ENCODE results near the gene PRKAG2. TPM values are rescaled to one million over a fixed set of nuclear protein-coding genes. Genes with fewer than 3 reads are reported as not detected.

The PRKAG2 gene
- total RNA-seq, 1 experiment from 2014 or later, result 23.9 TPM

GRCh38 chr7:151724250-151724915, 152.5 kb downstream of the PRKAG2 start:
- Histone ChIP-seq H3K9me3 (ENCODE audit: low read length) (no peaks in the 10 kb centered on the region), H3F3A (ENCODE audit: low read length, unreplicated experiment) (no peaks in the 10 kb centered on the region), H4K20me1 (ENCODE audit: low read length) (no peaks in the 10 kb centered on the region), H3K9me2 (replicated peaks; ENCODE audit: low read length) (no peaks in the 10 kb centered on the region), H3K4me2 (ENCODE audit: low read length) (no peak overlapping the region), H3K4me1 (ENCODE audit: insufficient read depth, low read length) (peaks cover 16% of the 10 kb centered on the region), H3K4me3 (ENCODE audit: low read length) (no peak overlapping the region), H3K79me2 (ENCODE audit: low read length) (no peaks in the 10 kb centered on the region), H3K27me3 (ENCODE audit: low read length) (no peaks in the 10 kb centered on the region), H3K27ac (ENCODE audit: low read length) (no peak overlapping the region), H3K9ac (ENCODE audit: low read length) (no peak overlapping the region), H3K36me3 (ENCODE audit: low read depth, low read length) (no peaks in the 10 kb centered on the region), H2AFZ (ENCODE audit: low read length) (no peak overlapping the region)
- ChIA-PET CTCF (no interaction called here), POLR2A (ENCODE audit: unreplicated experiment) (interaction anchor here (0.6 kb wide), 1 partner anchor 28 kb away, joined by 3 read pairs; no protein-coding TSS in a partner anchor)
- no peak for DNase-seq
- no TSS peak for BruUV-seq (replicated peaks)
- intact Hi-C loops (cut with micrococcal nuclease), result no loop called here
- ATAC-seq, result no peak
- no peak for TF ChIP-seq EZH2 (IDR thresholded peaks at IDR 0.05; ENCODE audit: low read length, unreplicated experiment)
- no peak for TF ChIP-seq EZH2phosphoT487 (IDR thresholded peaks at IDR 0.05; ENCODE audit: borderline replicate concordance, low read length)
- TF ChIP-seq CTCF (conservative IDR thresholded peaks at IDR 0.05; ENCODE audit: low read depth, low read length), result no peak

- DNase-seq (no peak), ATAC-seq (no peak)
- Histone ChIP-seq H3K4me1 (ENCODE audit: insufficient read depth, low read length) (peaks cover 14% of the 10 kb centered on the region), H2AFZ (ENCODE audit: low read length) (no peak overlapping the region), H3K9me3 (ENCODE audit: low read length) (no peaks in the 10 kb centered on the region), H3K27me3 (ENCODE audit: low read length) (no peaks in the 10 kb centered on the region), H4K20me1 (ENCODE audit: low read length) (no peaks in the 10 kb centered on the region), H3K36me3 (ENCODE audit: low read depth, low read length) (no peaks in the 10 kb centered on the region), H3K79me2 (ENCODE audit: low read length) (no peaks in the 10 kb centered on the region), H3K27ac (ENCODE audit: low read length) (no peak overlapping the region), H3F3A (ENCODE audit: low read length, unreplicated experiment) (no peaks in the 10 kb centered on the region), H3K4me2 (ENCODE audit: low read length) (no peak overlapping the region), H3K9me2 (replicated peaks; ENCODE audit: low read length) (no peaks in the 10 kb centered on the region), H3K9ac (ENCODE audit: low read length) (no peak overlapping the region), H3K4me3 (ENCODE audit: low read length) (no peak overlapping the region)
- BruUV-seq (replicated peaks), result no TSS peak
- intact Hi-C loops (cut with micrococcal nuclease), result no loop called here
- ChIA-PET CTCF (no interaction called here), POLR2A (ENCODE audit: unreplicated experiment) (no interaction called here)
- TF ChIP-seq EZH2 (IDR thresholded peaks at IDR 0.05; ENCODE audit: low read length, unreplicated experiment), result no peak
- no peak for TF ChIP-seq EZH2phosphoT487 (IDR thresholded peaks at IDR 0.05; ENCODE audit: borderline replicate concordance, low read length)
- TF ChIP-seq CTCF (conservative IDR thresholded peaks at IDR 0.05; ENCODE audit: low read depth, low read length), result no peak
Measured at GRCh38 chr7:151723321-151723720, 153.6 kb downstream of the PRKAG2 start.

GRCh38 chr7:151722533-151722932, 154.4 kb downstream of the PRKAG2 start:
- Histone ChIP-seq H4K20me1 (ENCODE audit: low read length) (no peaks in the 10 kb centered on the region), H3F3A (ENCODE audit: low read length, unreplicated experiment) (no peaks in the 10 kb centered on the region), H2AFZ (ENCODE audit: low read length) (no peak overlapping the region), H3K36me3 (ENCODE audit: low read depth, low read length) (no peaks in the 10 kb centered on the region), H3K4me2 (ENCODE audit: low read length) (no peak overlapping the region), H3K27ac (ENCODE audit: low read length) (no peak overlapping the region), H3K79me2 (ENCODE audit: low read length) (no peaks in the 10 kb centered on the region), H3K4me3 (ENCODE audit: low read length) (no peak overlapping the region), H3K4me1 (ENCODE audit: insufficient read depth, low read length) (peaks cover 9% of the 10 kb centered on the region), H3K9ac (ENCODE audit: low read length) (no peak overlapping the region), H3K27me3 (ENCODE audit: low read length) (no peaks in the 10 kb centered on the region), H3K9me3 (ENCODE audit: low read length) (no peaks in the 10 kb centered on the region), H3K9me2 (replicated peaks; ENCODE audit: low read length) (no peaks in the 10 kb centered on the region)
- CTCF ChIA-PET, result no interaction called here
- intact Hi-C loops (cut with micrococcal nuclease), result no loop called here
- ATAC-seq (no peak), DNase-seq (no peak)
- POLR2A ChIA-PET (ENCODE audit: unreplicated experiment), result no interaction called here
- no peak for TF ChIP-seq CTCF (conservative IDR thresholded peaks at IDR 0.05; ENCODE audit: low read depth, low read length)
- no peak for TF ChIP-seq EZH2 (IDR thresholded peaks at IDR 0.05; ENCODE audit: low read length, unreplicated experiment)
- no peak for TF ChIP-seq EZH2phosphoT487 (IDR thresholded peaks at IDR 0.05; ENCODE audit: borderline replicate concordance, low read length)
- no TSS peak for BruUV-seq (replicated peaks)

Data from PC-3 (cell line).